Nephron progenitor cell (in vitro differentiated cells): ENCODE measurements around the gene FSTL1.

ENCODE experiments used
- DNase-seq: peaks from one replicate; pipeline ENCODE4 v3.0.0; 2021
- H3K27ac Mint-ChIP-seq: 2 replicates; pipeline ENCODE4 v1.8.0; 2021; ENCODE audit warnings: mild to moderate bottlenecking, moderate library complexity, mixed read lengths
- H3K27me3 Mint-ChIP-seq: 2 replicates; pipeline ENCODE4 v1.8.0; 2021; ENCODE audit warnings: mild to moderate bottlenecking, low read depth, mixed read lengths; ENCODE audit not compliant: poor library complexity
- H3K36me3 Mint-ChIP-seq: 2 replicates; pipeline ENCODE4 v1.8.0; 2021; ENCODE audit warnings: low read depth, mixed read lengths
- H3K4me1 Mint-ChIP-seq: 2 replicates; pipeline ENCODE4 v1.8.0; 2021; ENCODE audit warnings: mixed read lengths
- H3K4me3 Mint-ChIP-seq: 2 replicates; pipeline ENCODE4 v1.8.0; 2021; ENCODE audit warnings: mild to moderate bottlenecking, moderate library complexity, mixed read lengths
- H3K9me3 Mint-ChIP-seq: 2 replicates; pipeline ENCODE4 v1.8.0; 2021; ENCODE audit warnings: mild to moderate bottlenecking, moderate library complexity, mixed read lengths
- TF ChIP-seq, protein P1 (sequence below): fragments of 200-600 bp; sonication (generic); IDR thresholded peaks from 2 replicates; pipeline ENCODE4 v1.5.0; 2021; ENCODE audit warnings: antibody characterized with exemption

Gene FSTL1

GRCh38 chr3:120423432-120423831, 27.4 kb downstream of the FSTL1 start:
- H3K36me3 Mint-ChIP-seq = peaks cover 27% of the 10 kb centered on the region
- no peaks in the 10 kb centered on the region for H3K9me3 Mint-ChIP-seq
- H3K4me1 Mint-ChIP-seq = peaks cover 73% of the 10 kb centered on the region
- H3K27ac Mint-ChIP-seq = no peak overlapping the region
- H3K4me3 Mint-ChIP-seq = no peak overlapping the region
- TF ChIP-seq, protein P1, sequence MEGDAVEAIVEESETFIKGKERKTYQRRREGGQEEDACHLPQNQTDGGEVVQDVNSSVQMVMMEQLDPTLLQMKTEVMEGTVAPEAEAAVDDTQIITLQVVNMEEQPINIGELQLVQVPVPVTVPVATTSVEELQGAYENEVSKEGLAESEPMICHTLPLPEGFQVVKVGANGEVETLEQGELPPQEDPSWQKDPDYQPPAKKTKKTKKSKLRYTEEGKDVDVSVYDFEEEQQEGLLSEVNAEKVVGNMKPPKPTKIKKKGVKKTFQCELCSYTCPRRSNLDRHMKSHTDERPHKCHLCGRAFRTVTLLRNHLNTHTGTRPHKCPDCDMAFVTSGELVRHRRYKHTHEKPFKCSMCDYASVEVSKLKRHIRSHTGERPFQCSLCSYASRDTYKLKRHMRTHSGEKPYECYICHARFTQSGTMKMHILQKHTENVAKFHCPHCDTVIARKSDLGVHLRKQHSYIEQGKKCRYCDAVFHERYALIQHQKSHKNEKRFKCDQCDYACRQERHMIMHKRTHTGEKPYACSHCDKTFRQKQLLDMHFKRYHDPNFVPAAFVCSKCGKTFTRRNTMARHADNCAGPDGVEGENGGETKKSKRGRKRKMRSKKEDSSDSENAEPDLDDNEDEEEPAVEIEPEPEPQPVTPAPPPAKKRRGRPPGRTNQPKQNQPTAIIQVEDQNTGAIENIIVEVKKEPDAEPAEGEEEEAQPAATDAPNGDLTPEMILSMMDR = no peak
- H3K27me3 Mint-ChIP-seq = peaks cover 5% of the 10 kb centered on the region
- DNase-seq = no peak

DNA sequence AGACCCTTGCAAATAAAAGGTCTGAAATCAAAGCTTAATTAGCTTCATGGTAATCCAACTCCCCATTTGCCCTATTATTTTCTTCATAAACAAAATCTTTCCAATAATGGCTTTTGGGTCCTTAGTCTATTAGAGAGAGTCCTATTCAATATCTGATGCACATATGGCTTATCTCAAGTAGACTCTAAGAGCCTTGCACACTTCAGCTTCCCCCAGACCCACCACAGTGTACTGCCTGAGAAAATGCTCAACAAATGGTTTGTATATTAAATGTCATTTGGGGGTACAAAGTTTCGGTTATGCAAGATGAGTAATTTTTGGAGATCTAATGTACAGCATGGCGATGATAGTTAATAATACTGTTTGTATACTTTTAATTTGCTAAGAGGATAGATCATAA, 28.9 kb downstream of the FSTL1 start:
- Mint-ChIP-seq H3K9me3 (no peaks in the 10 kb centered on the region), H3K27me3 (peaks cover 5% of the 10 kb centered on the region), H3K4me1 (peaks cover 75% of the 10 kb centered on the region), H3K36me3 (peaks cover 18% of the 10 kb centered on the region), H3K4me3 (no peak overlapping the region), H3K27ac (no peak overlapping the region)
- no peak for DNase-seq
- TF ChIP-seq, protein P1 = no peak

DNA sequence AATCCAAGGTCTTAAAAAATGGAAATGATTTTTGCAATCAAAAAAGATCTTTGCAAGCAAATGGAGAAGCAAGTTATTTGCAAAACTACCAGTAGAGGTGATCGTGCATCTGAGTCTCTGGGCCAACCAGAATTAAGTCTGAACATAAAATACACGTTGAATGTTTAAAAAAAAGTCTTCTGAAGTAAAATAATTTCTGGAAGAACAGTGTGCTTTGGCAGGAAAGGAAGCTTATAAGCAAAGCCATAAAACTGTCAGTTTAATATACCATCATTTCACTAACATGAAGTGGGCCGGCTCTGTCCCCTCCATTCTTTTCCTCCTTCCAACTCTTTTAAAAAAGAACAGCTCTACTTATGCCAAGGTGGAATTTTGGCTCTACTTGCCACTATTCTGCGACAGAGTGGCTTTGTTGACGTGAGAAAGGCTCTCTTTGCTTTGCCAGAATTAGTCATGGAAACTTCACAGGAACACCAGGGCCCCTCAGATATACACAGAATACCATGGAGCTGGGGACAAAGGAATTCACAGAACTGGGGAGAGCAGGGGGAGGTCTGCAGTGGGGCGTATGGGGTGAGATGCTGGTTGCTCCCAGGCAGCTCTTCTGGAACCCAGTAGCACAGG, 29.8 kb downstream of the FSTL1 start:
- TF ChIP-seq, protein P1 = no peak
- no peak overlapping the region for H3K4me3 Mint-ChIP-seq
- H3K27ac Mint-ChIP-seq = peak overlapping the region; percentile 90
- DNase-seq = no peak
- peaks cover 23% of the 10 kb centered on the region for H3K36me3 Mint-ChIP-seq
- no peaks in the 10 kb centered on the region for H3K9me3 Mint-ChIP-seq
- H3K4me1 Mint-ChIP-seq = peaks cover 78% of the 10 kb centered on the region
- peaks cover 5% of the 10 kb centered on the region for H3K27me3 Mint-ChIP-seq

- Mint-ChIP-seq H3K4me1 (peaks cover 79% of the 10 kb centered on the region), H3K36me3 (peaks cover 30% of the 10 kb centered on the region), H3K4me3 (no peak overlapping the region), H3K27me3 (peaks cover 5% of the 10 kb centered on the region), H3K9me3 (no peaks in the 10 kb centered on the region), H3K27ac (no peak overlapping the region)
- no peak for DNase-seq
- TF ChIP-seq, protein P1 = no peak
Measured at GRCh38 chr3:120420360-120420759, 30.4 kb downstream of the FSTL1 start.

DNA sequence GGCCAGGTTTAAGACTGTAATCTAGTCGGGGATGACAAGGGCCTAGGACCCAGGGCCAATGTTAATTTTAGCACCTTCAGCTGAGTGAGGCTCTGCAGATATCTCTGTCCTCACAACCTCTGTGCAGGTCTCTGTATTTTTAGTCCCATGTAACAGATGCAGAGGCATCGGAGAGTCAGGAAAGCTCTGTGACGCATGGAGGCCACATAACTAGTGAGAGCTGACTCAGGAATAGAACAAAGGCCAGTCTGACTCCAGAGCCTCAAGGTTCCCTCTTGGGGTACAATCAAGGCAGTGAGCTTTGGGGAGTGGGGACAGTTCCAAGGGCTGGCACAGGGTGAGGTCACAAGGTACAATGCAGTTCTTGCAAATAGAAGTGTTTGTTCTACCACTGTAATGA, 31.0 kb downstream of the FSTL1 start:
- no peak for DNase-seq
- peak overlapping the region; percentile 50 for H3K27ac Mint-ChIP-seq
- TF ChIP-seq, protein P1 = no peak
- H3K4me3 Mint-ChIP-seq = no peak overlapping the region
- H3K9me3 Mint-ChIP-seq = no peaks in the 10 kb centered on the region
- H3K27me3 Mint-ChIP-seq = peaks cover 5% of the 10 kb centered on the region
- H3K4me1 Mint-ChIP-seq = peaks cover 74% of the 10 kb centered on the region
- H3K36me3 Mint-ChIP-seq = peaks cover 33% of the 10 kb centered on the region

- H3K4me3 Mint-ChIP-seq = no peak overlapping the region
- peaks cover 5% of the 10 kb centered on the region for H3K27me3 Mint-ChIP-seq
- peak overlapping the region; percentile 43 for H3K27ac Mint-ChIP-seq
- no peaks in the 10 kb centered on the region for H3K9me3 Mint-ChIP-seq
- peaks cover 29% of the 10 kb centered on the region for H3K36me3 Mint-ChIP-seq
- peak; percentile 31 for DNase-seq
- H3K4me1 Mint-ChIP-seq = peaks cover 67% of the 10 kb centered on the region
- TF ChIP-seq, protein P1 = peak; percentile 21
Measured at GRCh38 chr3:120418866-120419490, 31.8 kb downstream of the FSTL1 start.
